ENCODE results near the gene GSK3B.

Gene GSK3B

DNA sequence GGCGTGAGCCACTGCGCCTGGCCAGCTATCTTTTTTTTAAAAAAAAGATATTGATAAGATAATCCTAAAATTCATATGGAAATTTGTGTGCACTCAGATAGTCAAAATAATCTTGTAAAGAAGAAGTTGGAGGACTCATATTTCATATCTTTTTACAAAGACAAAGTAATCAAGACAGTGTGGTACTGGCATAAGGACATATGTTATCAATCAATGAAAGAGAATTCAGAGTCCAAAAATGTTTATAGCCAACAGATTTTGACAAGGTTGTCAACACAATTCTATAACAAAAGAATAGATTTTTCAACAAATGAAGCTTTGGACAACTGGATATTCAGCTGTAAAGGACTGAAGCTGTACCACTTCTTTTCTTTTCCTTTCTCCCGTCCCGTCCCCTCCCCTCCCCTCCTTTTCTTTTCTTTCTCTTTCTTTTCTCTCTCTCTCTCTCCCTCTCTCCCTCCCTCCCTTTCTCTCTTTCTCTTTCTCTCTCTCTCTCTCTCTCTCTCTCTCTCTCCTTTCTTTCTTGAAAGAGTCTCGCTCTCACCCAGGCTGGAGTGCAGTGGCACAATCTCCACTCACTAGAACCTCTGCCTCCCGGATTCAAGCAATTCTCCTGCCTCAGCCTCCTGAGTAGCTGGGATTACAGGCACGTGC lies 126.8 kb downstream of the GSK3B start:
- no peak overlapping the region for H3K4me3 ChIP-seq
- no peak overlapping the region for H3K27ac ChIP-seq

DNA sequence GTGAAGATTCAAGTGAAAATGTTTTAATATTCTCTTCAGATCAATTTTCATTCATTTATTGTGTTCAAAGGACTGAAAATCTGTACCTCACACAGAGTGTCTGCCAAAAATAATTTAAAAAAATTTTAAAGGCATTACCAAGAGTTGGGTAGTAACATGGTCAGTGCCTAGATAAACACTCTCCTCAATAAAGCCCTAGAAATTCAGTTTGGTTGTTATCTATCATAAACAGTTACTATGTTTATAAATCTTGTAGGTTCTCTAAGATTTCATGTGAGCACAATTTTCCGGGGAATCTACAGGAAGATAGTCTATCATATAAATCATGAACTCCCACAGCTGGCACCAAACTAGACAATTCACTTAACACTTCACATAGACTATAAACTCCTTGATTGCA lies 128.6 kb downstream of the GSK3B start:
- H3K4me3 ChIP-seq, result no peak overlapping the region
- no peak overlapping the region for H3K27ac ChIP-seq

DNA sequence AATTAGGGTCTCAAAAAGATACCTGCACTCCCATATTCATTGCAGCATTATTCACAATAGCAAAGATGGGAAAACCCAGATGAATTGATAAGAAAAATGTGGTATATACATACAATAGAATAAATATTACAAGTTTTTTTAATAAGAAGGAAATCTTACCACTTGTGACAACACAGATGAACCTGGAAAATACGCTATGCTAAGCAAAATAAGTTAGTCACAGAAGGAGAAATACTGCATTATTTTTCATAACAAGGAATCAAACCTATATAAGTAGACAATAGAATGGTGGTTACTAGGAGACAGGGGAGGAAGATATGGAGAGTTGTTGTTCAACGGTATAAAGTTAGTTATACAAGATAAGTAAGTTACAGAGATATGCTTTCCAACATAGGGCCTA lies 130.0 kb downstream of the GSK3B start:
- no peak overlapping the region for H3K4me3 ChIP-seq
- no peak overlapping the region for H3K27ac ChIP-seq

DNA sequence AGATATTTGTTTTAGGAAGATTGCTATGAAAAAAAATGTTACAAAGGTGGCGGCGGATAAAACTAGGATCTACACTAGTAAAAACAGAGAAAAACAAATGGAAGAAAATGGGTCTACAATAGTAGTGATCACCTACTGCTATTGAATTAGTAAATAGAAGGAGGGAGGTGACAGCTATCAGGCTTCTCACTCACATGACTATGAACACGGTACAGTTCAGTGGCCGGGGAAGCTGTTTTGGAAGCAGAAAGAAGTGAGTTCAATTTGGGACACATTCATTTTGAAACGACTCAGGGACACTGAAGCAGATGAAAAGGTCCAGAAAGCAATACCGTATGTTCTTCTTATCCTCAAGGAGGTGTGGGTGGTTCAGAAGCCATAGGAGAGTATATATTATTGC lies 138.3 kb downstream of the GSK3B start:
- Histone ChIP-seq H3K4me3 (no peak overlapping the region), H3K27ac (no peak overlapping the region)

DNA sequence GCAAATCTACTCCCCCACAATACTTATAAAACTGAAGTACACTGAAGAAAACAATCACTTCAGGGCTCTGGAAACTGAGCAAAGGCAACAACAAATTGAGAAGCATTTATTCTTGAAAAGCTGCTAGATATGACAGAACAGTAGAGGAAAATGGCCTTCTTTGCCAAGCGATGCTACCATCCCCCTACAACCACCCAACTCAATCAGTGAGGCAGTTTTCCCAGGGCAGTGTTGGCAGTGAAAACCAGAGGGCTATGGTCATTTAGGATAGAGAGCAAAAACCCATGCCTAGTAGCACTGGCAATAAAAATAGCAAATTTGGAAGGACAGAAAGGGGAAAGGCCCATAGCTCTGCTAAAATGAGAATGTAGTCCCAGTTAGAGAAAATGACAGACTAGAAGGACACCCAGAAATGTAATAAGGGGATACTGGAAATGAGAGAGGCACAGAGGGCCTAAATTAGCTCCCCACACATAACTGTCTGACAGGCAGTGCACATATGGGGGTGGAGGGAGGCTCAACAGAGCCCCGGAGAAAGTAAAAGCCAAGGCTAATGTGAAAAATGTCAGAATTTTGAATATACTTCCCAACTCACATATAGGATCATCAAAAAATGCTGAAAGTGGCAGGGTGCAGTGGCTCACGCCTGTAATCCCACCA lies 143.5 kb downstream of the GSK3B start:
- Histone ChIP-seq H3K27ac (peak overlapping the region in 2 of 21 experiments; percentile 5 to 35), H3K4me3 (no peak overlapping the region)

DNA sequence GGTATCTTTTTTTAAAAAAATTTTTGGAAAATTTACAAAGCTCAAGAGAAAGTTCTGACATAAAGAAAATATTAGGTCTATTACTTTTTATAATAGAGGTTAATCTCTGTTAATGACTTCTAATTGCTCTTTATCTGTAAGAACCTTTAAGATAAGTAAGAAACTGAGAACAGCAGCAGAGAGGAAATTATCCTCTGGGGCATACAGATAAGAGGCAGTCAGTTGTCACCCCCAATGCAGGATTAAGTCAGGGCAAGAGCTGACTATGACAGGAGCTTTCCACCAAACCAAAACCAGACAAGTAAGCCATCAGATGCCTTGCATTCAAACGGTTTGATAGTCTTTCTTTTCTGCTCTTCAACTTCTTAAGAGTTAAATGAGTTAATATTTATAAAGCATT lies 149.0 kb downstream of the GSK3B start:
- Histone ChIP-seq H3K4me3 (no peak overlapping the region), H3K27ac (no peak overlapping the region)

DNA sequence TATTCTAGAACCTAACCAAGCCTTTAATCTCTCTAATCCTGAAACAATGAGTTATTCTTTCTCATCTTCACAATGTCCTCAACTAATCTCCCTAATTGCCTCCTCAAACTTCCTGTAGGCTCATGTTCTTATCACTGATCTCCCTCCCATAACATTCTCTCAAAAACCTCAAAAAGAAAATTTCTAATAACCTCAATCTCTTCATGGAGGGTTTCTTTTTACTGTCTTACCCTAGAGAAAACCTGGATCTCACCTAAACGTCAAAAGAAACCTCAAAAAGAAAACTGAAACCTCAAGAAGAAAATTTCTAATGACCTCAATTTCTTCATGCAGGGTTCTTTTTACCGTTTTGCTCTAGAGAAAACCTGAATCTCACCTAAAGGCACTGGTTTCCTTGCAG lies 150.2 kb downstream of the GSK3B start:
- no peak overlapping the region for H3K4me3 ChIP-seq
- no peak overlapping the region for H3K27ac ChIP-seq

DNA sequence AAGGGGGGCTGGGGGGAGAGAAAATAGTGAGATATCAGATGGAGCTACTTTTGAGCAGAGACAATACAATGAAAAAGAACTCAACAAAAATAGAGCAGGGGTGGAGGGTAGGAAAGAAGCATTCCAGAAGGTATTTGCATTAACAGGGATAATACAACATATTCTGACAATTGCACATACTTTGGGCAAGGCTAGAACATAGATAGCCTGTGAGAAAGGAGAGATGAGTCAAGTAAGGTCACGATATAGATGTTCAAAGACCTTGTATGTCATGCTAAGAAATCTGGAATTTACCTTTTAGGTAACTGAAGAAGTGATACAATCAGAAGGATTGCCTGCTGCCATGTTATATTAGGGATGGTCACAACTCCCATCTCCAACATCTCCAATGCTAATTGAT lies 155.2 kb downstream of the GSK3B start:
- H3K4me3 ChIP-seq, result no peak overlapping the region
- no peak overlapping the region for H3K27ac ChIP-seq

DNA sequence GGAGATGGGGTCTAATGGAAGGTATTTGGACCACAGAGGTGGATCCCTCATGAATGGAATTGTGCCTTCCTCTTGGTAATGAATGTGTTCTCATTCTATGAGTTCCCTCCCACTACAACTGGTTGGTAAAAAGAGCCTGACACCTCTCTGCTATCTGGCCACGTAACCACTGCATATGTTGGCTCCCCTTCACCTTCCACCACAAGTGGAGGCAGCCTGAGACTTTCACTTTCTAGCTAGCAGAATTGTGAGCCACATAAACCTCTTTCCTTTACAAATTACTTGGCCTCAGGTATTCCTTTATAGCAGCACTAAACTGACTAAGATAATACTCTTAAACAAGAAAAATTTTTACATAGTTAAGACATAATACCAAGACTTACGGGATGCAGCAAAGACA lies 157.0 kb downstream of the GSK3B start:
- Histone ChIP-seq H3K4me3 (no peak overlapping the region), H3K27ac (no peak overlapping the region)

DNA sequence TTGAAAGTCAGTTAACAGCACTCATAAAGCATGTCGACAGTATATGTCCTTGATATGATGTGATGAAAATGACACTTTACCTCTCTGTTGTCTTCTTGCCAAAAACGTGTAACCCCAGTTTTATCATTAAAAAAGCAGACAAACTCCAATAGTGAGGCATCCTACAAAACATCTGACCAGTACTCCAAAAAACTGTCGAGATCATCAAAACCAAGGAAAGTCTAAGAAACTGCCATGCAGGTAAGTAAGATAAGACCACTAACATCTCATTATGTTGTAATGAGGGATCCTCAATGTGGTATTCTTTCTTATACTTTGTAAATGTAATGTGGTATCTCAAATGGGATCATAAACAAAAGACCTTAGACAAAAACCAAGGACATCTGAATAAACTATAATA lies 160.0 kb downstream of the GSK3B start:
- Histone ChIP-seq H3K4me3 (no peak overlapping the region), H3K27ac (no peak overlapping the region)

DNA sequence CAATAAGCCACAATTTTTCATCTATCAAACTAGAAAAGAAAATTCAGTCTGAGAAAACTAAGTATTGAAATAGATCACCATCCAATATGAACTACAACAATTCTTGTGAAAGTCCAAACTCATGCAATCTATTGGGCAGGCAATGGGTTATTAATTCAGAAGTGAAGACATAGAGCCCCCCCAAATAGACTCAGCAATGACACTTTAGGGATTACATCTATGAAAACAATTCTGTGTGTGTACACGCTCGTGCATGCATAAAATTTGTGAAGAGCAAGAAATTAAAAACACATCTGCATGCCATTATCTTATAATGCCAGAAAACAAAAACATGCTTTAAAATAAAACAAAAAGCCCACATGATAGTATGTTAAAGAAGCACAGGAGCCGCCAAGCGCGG lies 161.0 kb downstream of the GSK3B start:
- Histone ChIP-seq H3K4me3 (no peak overlapping the region), H3K27ac (no peak overlapping the region)

DNA sequence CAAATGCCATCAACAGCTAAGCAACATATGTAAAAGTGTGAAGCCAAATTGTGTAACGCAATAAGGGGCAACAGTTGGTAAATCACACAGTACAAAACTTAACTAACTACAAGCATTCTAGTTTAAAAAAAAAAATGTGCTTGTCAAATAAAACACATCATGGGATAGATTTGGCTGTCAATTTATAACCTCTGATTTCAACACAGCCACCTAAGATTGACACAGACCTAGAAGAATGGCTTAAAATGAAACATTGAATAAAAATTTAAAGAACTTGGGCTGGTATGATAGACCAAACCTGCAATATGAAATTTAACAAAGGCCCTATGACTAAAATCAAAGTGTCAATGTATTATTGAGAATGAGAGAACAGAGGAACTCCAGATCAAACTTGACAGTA lies 164.0 kb downstream of the GSK3B start:
- Histone ChIP-seq H3K4me3 (no peak overlapping the region), H3K27ac (no peak overlapping the region)

DNA sequence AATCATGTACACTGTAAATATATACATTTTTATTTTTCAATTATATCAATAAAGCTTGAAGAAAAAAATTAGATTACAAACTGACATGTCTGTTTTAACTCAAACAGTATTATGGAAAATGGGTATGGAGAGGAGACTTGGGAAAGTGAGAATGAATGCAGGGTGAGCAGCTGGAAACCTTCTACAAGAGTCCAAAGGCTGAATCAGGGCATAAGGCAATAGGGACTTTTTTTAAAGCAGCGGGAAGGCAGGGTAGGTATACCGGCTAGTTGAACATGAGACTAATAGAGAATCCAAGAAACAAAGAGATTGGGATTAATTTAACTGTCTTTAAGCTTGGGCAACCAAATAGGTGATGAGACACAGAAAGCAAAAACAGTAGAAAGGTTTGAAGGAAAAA lies 167.1 kb downstream of the GSK3B start:
- Histone ChIP-seq H3K27ac (no peak overlapping the region), H3K4me3 (no peak overlapping the region)

DNA sequence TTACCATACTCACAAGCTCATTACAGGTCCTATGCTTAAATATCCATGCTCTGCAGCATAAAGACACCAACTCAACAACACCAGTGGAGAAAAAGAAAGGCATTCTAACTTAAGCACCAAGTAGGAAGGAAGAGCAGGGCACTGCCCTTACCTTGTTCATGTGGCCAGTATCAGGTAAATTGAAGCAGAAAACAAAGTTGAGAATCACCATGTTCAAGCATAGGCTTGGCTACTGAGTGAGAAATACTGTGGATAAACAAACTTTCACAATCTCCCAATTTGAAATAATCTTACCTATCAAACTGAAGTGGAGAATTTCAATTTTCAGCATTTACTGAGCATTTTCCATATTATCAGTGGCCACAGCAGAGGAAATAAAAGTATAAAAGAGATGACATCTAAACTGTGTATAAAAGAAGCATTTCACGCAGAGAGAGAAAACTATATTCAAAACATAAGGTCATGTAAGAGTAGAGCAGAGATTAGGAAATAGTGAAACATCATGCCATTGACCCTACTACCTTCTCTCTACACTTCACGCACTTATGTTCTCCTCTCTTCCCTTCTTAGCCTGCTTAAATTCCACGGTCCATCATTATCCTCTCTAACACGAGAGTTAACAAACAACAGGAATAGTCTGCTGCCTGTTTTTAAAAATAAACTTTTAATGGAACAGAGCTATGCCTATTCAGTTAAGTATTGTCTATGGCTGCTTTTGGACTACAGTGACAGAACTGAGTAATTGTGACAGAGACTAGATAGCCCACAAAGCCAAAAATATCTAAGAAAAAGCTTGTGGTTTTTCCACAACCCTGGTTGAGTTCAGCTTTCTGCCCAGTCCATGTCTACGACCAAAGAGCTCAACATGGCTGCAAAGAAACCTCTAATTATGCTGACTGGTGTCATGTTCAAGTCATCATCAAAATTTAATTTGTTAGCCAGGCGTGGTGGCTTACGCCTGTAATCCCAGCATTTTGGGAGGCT lies 169.8 kb downstream of the GSK3B start:
- Histone ChIP-seq H3K4me3 (no peak overlapping the region), H3K27ac (no peak overlapping the region)

DNA sequence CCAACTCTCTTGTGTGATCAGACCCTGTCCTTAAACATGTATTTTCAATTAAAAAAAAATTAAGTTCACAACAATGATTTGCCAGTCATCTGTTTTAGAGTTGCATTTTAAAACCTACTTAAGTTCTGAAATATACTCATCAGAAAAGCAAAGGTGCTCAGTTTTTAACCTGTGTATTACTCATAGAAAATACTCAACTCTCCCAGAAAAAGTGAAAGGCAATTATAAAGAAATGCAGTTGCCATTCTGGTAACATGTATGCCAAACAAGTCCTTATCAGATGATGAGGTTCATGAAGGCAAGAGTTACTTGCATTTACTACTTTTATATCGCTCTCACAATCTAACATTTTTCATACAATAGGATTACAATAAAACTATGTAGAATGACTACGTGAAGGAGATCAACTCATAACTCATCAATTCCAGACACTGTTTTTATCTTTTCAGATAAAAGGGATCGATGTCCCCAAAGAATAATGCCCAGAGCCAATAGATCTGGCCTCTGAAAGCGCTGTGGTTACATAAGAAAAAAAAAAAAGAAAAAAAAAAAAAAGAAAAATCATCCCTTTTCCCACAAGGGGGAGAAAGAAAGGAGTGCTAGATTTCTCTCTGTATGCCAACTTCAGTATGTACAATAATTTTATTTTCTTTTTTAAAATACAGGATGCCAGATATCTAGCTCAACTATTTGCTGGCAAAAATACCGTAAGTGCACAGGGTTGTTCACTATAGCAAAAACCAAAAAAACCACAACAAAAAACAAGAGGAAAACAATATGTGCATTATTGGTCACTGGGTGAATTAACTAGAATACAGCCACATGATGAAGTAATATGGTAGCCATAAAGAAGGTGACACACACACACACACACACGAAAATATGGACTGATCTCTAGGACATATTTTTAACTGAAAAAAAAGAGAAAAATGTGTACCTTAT lies 175.0 kb downstream of the GSK3B start:
- no peak overlapping the region for H3K27ac ChIP-seq
- no peak overlapping the region for H3K4me3 ChIP-seq

DNA sequence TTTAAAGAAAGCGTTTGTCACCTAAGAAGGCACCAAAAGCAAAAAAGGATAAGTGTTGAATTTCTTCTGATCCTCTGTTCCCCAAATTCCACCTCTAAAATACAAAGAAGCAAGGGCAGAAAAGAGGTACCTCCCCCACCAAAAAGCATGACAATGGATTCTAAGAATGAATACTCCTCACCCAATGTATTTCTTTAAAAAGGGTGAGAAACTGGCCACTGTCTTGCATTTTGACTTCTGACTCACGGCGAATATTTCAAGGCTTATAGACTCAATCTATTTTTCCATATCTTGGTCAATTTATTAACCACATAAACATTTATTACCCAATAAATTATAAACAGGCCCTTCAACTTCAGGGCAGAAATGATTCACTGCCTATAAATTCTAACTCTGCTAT lies 181.2 kb downstream of the GSK3B start:
- Histone ChIP-seq H3K27ac (no peak overlapping the region), H3K4me3 (no peak overlapping the region)

DNA sequence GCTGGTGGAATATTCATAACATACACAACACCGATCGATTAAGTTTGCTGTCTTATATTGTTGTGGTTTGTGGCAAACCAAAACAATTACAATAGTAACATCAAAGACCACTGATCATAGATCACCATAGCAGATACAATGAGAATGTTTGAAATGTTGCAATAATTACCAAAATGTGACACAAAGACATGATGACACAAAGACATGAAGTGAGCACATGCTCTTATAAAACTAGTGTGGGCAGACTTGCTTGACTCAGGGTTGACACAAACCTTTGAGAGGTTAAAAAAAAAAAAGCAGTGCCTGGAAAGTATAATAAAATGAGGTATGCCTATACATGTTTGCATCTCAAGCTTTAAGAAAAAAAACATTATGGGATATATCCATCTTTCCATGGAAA lies 182.0 kb downstream of the GSK3B start:
- Histone ChIP-seq H3K27ac (no peak overlapping the region), H3K4me3 (no peak overlapping the region)

DNA sequence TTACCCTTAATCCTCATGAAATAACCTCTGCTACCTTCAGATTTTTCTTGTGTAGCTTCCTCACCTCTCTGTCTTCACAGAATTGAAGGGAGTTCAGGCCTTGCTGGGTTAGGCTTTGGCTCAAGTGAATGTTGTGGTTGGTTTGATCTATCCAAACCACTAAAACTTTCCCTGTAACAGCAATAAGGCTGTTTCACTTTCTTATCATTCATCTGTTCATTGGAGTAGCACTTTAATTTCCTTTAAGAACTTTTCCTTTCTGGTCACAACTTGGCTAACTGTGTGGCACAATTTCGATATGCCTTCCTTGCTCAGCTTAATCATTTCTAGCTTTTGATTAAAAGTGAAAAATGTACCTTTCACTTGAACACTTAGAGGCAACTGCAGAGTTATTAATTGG lies 182.5 kb downstream of the GSK3B start:
- Histone ChIP-seq H3K27ac (no peak overlapping the region), H3K4me3 (no peak overlapping the region)

DNA sequence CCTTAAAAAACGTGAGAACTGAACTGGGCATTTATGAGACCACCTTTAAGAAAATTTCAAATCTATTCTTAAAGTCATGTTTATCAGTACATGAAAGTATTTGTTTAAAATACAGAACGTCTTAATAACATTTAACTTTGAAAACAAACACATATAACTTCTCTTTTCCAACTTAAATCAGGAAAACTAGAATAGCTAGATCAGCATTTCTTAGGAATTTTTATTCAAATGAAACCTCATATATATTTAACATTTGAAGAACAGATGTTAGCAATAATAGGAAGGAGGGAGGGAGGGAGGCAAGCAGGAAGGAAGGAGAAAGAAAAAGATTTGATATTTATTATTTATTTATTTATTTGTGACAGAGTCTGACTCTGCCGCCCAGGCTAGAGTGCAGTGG lies 192.2 kb downstream of the GSK3B start:
- no peak overlapping the region for H3K27ac ChIP-seq
- no peak overlapping the region for H3K4me3 ChIP-seq

DNA sequence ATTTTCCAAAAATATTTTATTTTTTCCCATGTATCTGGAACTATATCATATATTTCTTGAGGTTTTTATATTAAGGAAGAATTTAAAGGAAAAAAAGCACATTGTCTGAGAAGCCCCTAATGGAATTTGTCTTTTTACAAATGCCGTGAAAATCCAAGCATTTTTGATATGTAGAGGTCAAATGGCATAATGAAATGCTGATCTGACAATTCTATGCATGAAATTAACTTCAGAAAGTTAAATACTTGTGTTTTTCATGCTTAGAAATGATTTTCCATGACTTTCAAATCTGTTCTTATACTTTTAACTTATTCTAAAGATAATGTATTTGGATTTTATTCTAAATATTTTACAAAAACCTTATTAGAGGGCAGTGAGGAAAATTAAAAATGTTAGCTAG lies 193.1 kb downstream of the GSK3B start:
- no peak overlapping the region for H3K27ac ChIP-seq

More for the DNA sequence above, 193.1 kb downstream of the GSK3B start:
- no peak overlapping the region for H3K4me3 ChIP-seq

Measured in skin epidermis (tissue), 12 donors.